ENCODE measurements around the gene CACNA2D1.

GRCh38 chr7:81944058-81944457, 499.5 kb downstream of the CACNA2D1 start:
- no peak for TF ChIP-seq CTCF (IDR thresholded peaks at IDR 0.05)
- TF ChIP-seq POLR2A (IDR thresholded peaks at IDR 0.05): no peak
